HepG2 (cell line): ENCODE results near the gene ERMP1. TPM values are rescaled to one million over a fixed set of nuclear protein-coding genes. Genes with fewer than 3 reads are reported as not detected.

Experiments used
- ATAC-seq: fragments of 200-7000 bp; cut with Tn5 transposase; 3 replicates; pipeline ENCODE4 v1.9.1; 2020; ENCODE audit warnings: mild to moderate bottlenecking, moderate library complexity
- BruUV-seq: library from RNA; stranded (reverse); fragments of 400-500 nt; replicated peaks from 2 replicates; lab custom pipeline; 2021; lab: Mats Ljungman, UMichigan
- CTCF ChIA-PET: fragments of 300-600 bp; formaldehyde crosslinking; extraction: SDS; loops from one replicate; lab custom pipeline; 2021; ENCODE audit warnings: low total read pairs, inconsistent platforms, low intra/inter-chr PET ratio; lab: Yijun Ruan, JAX
- POLR2A ChIA-PET: fragments of 350-600 bp; sonication (Branson Sonifier 250); formaldehyde crosslinking; loops from one replicate; lab custom pipeline; 2020; ENCODE audit warnings: antibody characterized with exemption, inconsistent platforms; lab: Yijun Ruan, JAX
- DNase-seq: peaks from one replicate; pipeline ENCODE4 v3.0.0-alpha.2; 2015; ENCODE audit warnings: low spot score
- FAIRE-seq: peaks from 3 replicates; lab custom pipeline; 2011; peaks lifted over from hg19 to GRCh38; lab: Jason Lieb, UNC
- H2AFZ ChIP-seq: one replicate; pipeline ENCODE4 v1.6.1; 2011; ENCODE audit warnings: low read length, inconsistent platforms
- H3K27ac ChIP-seq: fragments of 300-600 bp; 3 replicates; pipeline ENCODE4 v1.8.0; 2011; ENCODE audit warnings: mixed run types, mild to moderate bottlenecking, mixed read lengths, low read length, inconsistent platforms; ENCODE audit not compliant: insufficient read depth; ENCODE audit errors: extremely low read length
- H3K27me3 ChIP-seq, 2 experiments: fragments of 200-600 bp in 1 of 2; 2 replicates in 1 of 2; 3 replicates in 1 of 2; pipeline versions ENCODE4 v1.6.0 to v1.8.0; 2011; ENCODE audit warnings: low read length in 2 of 2, mild to moderate bottlenecking in 2 of 2, moderate library complexity in 2 of 2, inconsistent platforms in 1 of 2; ENCODE audit not compliant: insufficient read depth in 2 of 2, control insufficient read depth in 1 of 2
- H3K36me3 ChIP-seq, 2 experiments: fragments of 200-600 bp in 1 of 2; replicated peaks in 1 of 2; 2 replicates in 1 of 2; 3 replicates in 1 of 2; pipeline versions ENCODE4 v1.5.1 to v1.8.0; 2011; ENCODE audit warnings: low read length in 2 of 2, inconsistent platforms in 1 of 2; ENCODE audit not compliant: insufficient read depth in 2 of 2, control insufficient read depth in 1 of 2
- H3K4me1 ChIP-seq: 2 replicates; pipeline ENCODE4 v1.5.1; 2012; ENCODE audit warnings: low read length, inconsistent platforms; ENCODE audit not compliant: insufficient read depth
- H3K4me2 ChIP-seq: 2 replicates; pipeline ENCODE4 v1.6.0; 2011; ENCODE audit warnings: low read depth, low read length, inconsistent platforms
- H3K4me3 ChIP-seq, 3 experiments: fragments of 200-600 bp in 1 of 3; sonication (generic), shearing (Covaris generic) in 1 of 3; replicated peaks in 1 of 3; 2 replicates each; pipeline ENCODE4 v1.5.1; 2011 to 2016; ENCODE audit warnings: low read length in 3 of 3, inconsistent platforms in 2 of 3, low read depth in 2 of 3, mild to moderate bottlenecking in 2 of 3, control low read depth in 1 of 3, mixed read lengths in 1 of 3; ENCODE audit not compliant: insufficient read depth in 1 of 3
- H3K79me2 ChIP-seq: one replicate; pipeline ENCODE4 v1.6.1; 2011; ENCODE audit warnings: low read length, inconsistent platforms; ENCODE audit not compliant: insufficient read depth
- H3K9ac ChIP-seq: 2 replicates; pipeline ENCODE4 v1.6.0; 2011; ENCODE audit warnings: mild to moderate bottlenecking, low read depth, low read length, inconsistent platforms; ENCODE audit not compliant: insufficient read depth
- H3K9me3 ChIP-seq: 2 replicates; pipeline ENCODE4 v1.5.1; 2012; ENCODE audit warnings: mild to moderate bottlenecking, low read length
- H4K20me1 ChIP-seq: 2 replicates; pipeline ENCODE4 v1.6.0; 2011; ENCODE audit warnings: inconsistent platforms, mild to moderate bottlenecking, low read length, moderate library complexity; ENCODE audit not compliant: insufficient read depth
- HMG20B ChIP-seq: conservative IDR thresholded peaks from 2 replicates; pipeline ENCODE4 v1.6.1; 2016; ENCODE audit warnings: missing genetic modification reagents, missing compliant biosample characterization
- KDM1A ChIP-seq: IDR thresholded peaks from 2 replicates; pipeline ENCODE4 v1.6.1; 2016; ENCODE audit warnings: missing compliant biosample characterization
- KDM4B ChIP-seq: sonication (generic); formaldehyde crosslinking; IDR thresholded peaks from 2 replicates; pipeline ENCODE4 v1.4.0; 2020; ENCODE audit warnings: missing genetic modification reagents
- KLF16 ChIP-seq, 2 experiments: sonication (generic) in 1 of 2; formaldehyde crosslinking in 1 of 2; IDR thresholded peaks; 2 replicates each; pipeline versions ENCODE4 v1.6.1 to v1.8.0; 2016 to 2023; ENCODE audit warnings: missing genetic modification reagents in 2 of 2, missing compliant biosample characterization in 1 of 2
- SALL1 ChIP-seq: sonication (generic); formaldehyde crosslinking; IDR thresholded peaks from 2 replicates; pipeline ENCODE4 v1.8.0; 2022; ENCODE audit warnings: mild to moderate bottlenecking, missing genetic modification reagents
- STAT5B ChIP-seq: sonication (generic); formaldehyde crosslinking; IDR thresholded peaks from 2 replicates; pipeline ENCODE4 v1.4.0; 2020; ENCODE audit warnings: missing genetic modification reagents
- USF2 ChIP-seq, 2 experiments: sonication (generic) in 1 of 2; formaldehyde crosslinking in 1 of 2; IDR thresholded peaks; 2 replicates each; pipeline versions ENCODE4 v1.5.1 to v1.6.1; 2011 to 2020; ENCODE audit warnings: borderline replicate concordance in 1 of 2, low read depth in 1 of 2, low read length in 1 of 2, mild to moderate bottlenecking in 1 of 2, missing genetic modification reagents in 1 of 2, moderate library complexity in 1 of 2
- ZBTB33 ChIP-seq: sonication (generic); formaldehyde crosslinking; IDR thresholded peaks from 2 replicates; pipeline ENCODE4 v1.4.0; 2020; ENCODE audit warnings: missing genetic modification reagents
- ZFYVE20 ChIP-seq: sonication (generic); formaldehyde crosslinking; IDR thresholded peaks from 2 replicates; pipeline ENCODE4 v1.8.0; 2023; ENCODE audit warnings: low read depth, mild to moderate bottlenecking, moderate library complexity, missing genetic modification reagents, borderline replicate concordance
- ZNF24 ChIP-seq: fragments of 450-650 bp; IDR thresholded peaks from 2 replicates; pipeline ENCODE4 v1.6.1; 2017; ENCODE audit warnings: antibody characterized with exemption, mild to moderate bottlenecking
- ZNF282 ChIP-seq: fragments of 450-650 bp; IDR thresholded peaks from 2 replicates; pipeline ENCODE4 v1.6.1; 2018; ENCODE audit not compliant: partially characterized antibody
- ZNF292 ChIP-seq: sonication (generic); formaldehyde crosslinking; IDR thresholded peaks from 2 replicates; pipeline ENCODE4 v1.8.1; 2022; ENCODE audit warnings: mild to moderate bottlenecking, low read depth, missing genetic modification reagents, borderline replicate concordance
- ZNF354B ChIP-seq: sonication (generic); formaldehyde crosslinking; IDR thresholded peaks from 2 replicates; pipeline ENCODE4 v1.8.0; 2022; ENCODE audit warnings: mild to moderate bottlenecking, missing genetic modification reagents
- ZNF496 ChIP-seq: sonication (generic); formaldehyde crosslinking; IDR thresholded peaks from 2 replicates; pipeline ENCODE4 v1.8.1; 2023; ENCODE audit warnings: mild to moderate bottlenecking, moderate library complexity, missing genetic modification reagents; ENCODE audit not compliant: insufficient replicate concordance
- ZNF580 ChIP-seq: IDR thresholded peaks from 2 replicates; pipeline ENCODE4 v1.6.1; 2016; ENCODE audit warnings: low read depth, borderline replicate concordance
- ZNF619 ChIP-seq: sonication (generic); formaldehyde crosslinking; IDR thresholded peaks from 2 replicates; pipeline ENCODE4 v1.4.0; 2020; ENCODE audit warnings: mild to moderate bottlenecking, missing genetic modification reagents
- ZNF788 ChIP-seq: sonication (generic); formaldehyde crosslinking; IDR thresholded peaks from 2 replicates; pipeline ENCODE4 v1.5.0; 2020; ENCODE audit warnings: mild to moderate bottlenecking, missing genetic modification reagents, borderline replicate concordance
- WGBS: methylation state at CpG from one replicate; pipeline ENCODE4 v1.1.6; 2017; ENCODE audit warnings: low lambda C conversion rate; 5-methylcytosine and 5-hydroxymethylcytosine counted together
- in situ Hi-C: cut with HindIII; loops from 2 replicates; pipeline ENCODE4 v1.10.0; 2017; ENCODE audit warnings: low pct_unique_long_range_greater_than_20kb; ENCODE audit not compliant: extremely low pct_ligation_motif_present
- intact Hi-C: fragments of 100-400 bp; cut with micrococcal nuclease; formaldehyde crosslinking; loops from one replicate; pipeline ENCODE4 v1.10.0; 2022; ENCODE audit not compliant: unreplicated experiment
- polyA plus RNA-seq, 8 experiments: library from polyadenylated mRNA; depleted of rRNA in 3 of 8; stranded (reverse) in 7 of 8; unstranded in 1 of 8; fragments of >200 nt; fragmentation: Illumina TruSeq in 4 of 8; extraction: Trizol in 4 of 8; gene quantifications; 2 replicates each; pipeline versions ENCODE4 v1.2.1 to v1.2.3, GENCODE V29; 2011 to 2016; ENCODE audit warnings: low read depth in 4 of 8, missing spikeins in 1 of 8, mixed read lengths in 1 of 8; ENCODE audit not compliant: insufficient read depth in 1 of 8
- total RNA-seq, 5 experiments: library from RNA; depleted of rRNA; stranded (reverse); fragments of >200 nt; fragmentation: Illumina TruSeq; extraction: Trizol; gene quantifications; 2 replicates each; pipeline ENCODE4 v1.2.3, GENCODE V29; 2016; ENCODE audit warnings: low read depth in 1 of 5

Gene ERMP1
- total and polyA plus RNA-seq, 2 of the 13 experiments (the other 11 are each of a cell fraction or from before 2014, with no cell fraction given): 40.9 to 65.4 TPM

- H3K27ac ChIP-seq: peak overlapping the region; percentile 74
- POLR2A ChIA-PET: no interaction called here
- H3K9me3 ChIP-seq: no peaks in the 10 kb centered on the region
- intact Hi-C loops (no loop called here), in situ Hi-C loops (no loop called here)
- ATAC-seq (peak; percentile 88), DNase-seq (peak; percentile 96), FAIRE-seq (peak; percentile 89)
- H3K9ac ChIP-seq: peak overlapping the region; percentile 40; the same call in 1 of the 2 replicates
- H3K27me3 ChIP-seq: no peaks in the 10 kb centered on the region
- H3K4me1 ChIP-seq: peaks cover 54% of the 10 kb centered on the region
- no peaks in the 10 kb centered on the region for H4K20me1 ChIP-seq
- H2AFZ ChIP-seq: no peak overlapping the region
- H3K4me3 ChIP-seq: no peak overlapping the region
- no TSS peak for BruUV-seq
- no peaks in the 10 kb centered on the region for H3K79me2 ChIP-seq
- H3K36me3 ChIP-seq: no peaks in the 10 kb centered on the region
- peak overlapping the region; percentile 49 for H3K4me2 ChIP-seq
- 0% methylated on average over 2 of the region's 2 CpGs for WGBS
- CTCF ChIA-PET: no interaction called here
- TF ChIP-seq ZNF496 (CRISPR knock-in tag): no peak
- 0 out of 2 replicates have a peak, but pooled peaks have one; percentile 32 for TF ChIP-seq HMG20B (CRISPR knock-in tag)
- TF ChIP-seq KLF16 (CRISPR knock-in tag; IDR thresholded peaks at IDR 0.05): peak in 1 of 2 experiments; percentile 35; a peak in 1 of 4 replicates
- TF ChIP-seq KDM4B (CRISPR knock-in tag): no peak
- no peak for TF ChIP-seq ZBTB33 (CRISPR knock-in tag)
- TF ChIP-seq ZNF24: 0 out of 2 replicates have a peak, but pooled peaks have one; percentile 27
- peak; percentile 40; the same call in 1 of the 2 replicates for TF ChIP-seq ZNF580
- TF ChIP-seq ZNF282: no peak
- peak; percentile 76; the same call in 1 of the 2 replicates for TF ChIP-seq ZNF292 (CRISPR knock-in tag)
- TF ChIP-seq SALL1: peak; percentile 74
- no peak for TF ChIP-seq ZFYVE20 (CRISPR knock-in tag)
- no peak for TF ChIP-seq KDM1A (CRISPR knock-in tag)
- TF ChIP-seq ZNF788 (CRISPR knock-in tag): peak; percentile 46; the same call in 1 of the 2 replicates
- TF ChIP-seq ZNF354B (CRISPR knock-in tag): no peak
- no peak for TF ChIP-seq ZNF619 (CRISPR knock-in tag)
- no peak for TF ChIP-seq USF2 (IDR thresholded peaks at IDR 0.05; ENCODE audit: low read depth, low read length)
- TF ChIP-seq USF2 (CRISPR knock-in tag; IDR thresholded peaks at IDR 0.05; ENCODE audit: borderline replicate concordance): no peak
- no peak for TF ChIP-seq STAT5B (CRISPR knock-in tag)
Measured at GRCh38 chr9:5838884-5839571, 6.1 kb upstream of the ERMP1 start.
